Stimulated activated CD8-positive, alpha-beta memory T cell treated with anti-CD3 and anti-CD28 coated beads, Interleukin-4, amount 100 ng/mL, for 4 hours (primary cell): ENCODE data around the gene LEF1.

Source experiments
- DNase-seq, 2 donors: peaks; one replicate each; pipeline ENCODE4 v3.0.0-alpha.2; 2020; ENCODE audit warnings: low read depth in 2 of 2, low spot score in 1 of 2

The LEF1 gene

DNA sequence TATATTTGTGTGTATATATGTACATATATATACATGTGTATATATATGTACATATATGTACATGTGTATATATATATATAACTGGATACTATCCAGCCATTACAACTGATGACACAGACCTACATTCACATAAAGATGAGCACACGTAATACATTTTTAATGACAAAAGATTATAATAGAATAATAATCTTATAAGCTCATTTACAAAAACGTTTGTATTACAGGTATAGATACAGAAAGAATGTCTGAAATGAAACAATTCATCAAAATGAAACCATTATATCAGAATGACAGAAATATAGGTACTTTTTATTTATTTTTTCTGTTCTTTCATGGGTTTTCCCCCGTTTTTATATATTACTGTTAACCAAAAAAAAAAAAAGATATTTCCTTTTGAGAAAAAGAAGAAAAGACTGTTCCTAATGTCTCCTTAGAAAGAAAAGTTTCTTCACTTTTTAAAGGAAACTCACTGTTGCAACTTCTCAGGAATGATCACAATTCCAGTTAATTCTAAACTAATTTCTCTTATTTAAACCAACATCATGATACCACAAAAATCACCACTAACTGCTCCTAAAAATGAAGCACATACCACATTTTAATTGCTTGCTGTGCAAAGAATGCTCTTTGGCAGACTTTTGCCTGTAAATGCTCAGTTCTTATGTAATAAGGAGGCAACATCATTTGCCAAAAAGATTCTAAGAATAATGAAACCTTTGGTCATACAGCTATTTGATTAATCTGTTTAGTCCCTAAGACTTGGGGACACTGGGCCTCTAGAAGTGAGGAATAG is 18.9 kb downstream of the LEF1 start:
- DNase-seq = no peak

DNA sequence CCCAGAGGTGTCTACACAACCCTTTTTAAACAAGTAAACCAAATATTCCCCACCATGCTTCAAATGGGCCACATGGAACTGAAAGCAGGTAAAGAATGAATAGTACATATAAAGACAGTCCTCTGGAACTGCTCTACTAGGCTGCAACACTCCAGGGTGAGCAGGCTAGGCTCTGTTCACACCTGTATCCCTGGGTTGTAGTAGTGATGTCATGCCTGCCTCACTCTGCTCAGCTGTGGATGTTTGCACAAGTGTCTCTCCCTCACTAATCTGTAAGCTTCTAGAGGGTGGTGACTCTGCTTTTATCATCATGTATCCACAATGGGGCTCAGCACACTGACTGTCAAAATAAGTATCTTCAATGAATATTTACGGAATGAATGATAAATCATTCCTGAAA is 20.4 kb downstream of the LEF1 start:
- no peak for DNase-seq

DNA sequence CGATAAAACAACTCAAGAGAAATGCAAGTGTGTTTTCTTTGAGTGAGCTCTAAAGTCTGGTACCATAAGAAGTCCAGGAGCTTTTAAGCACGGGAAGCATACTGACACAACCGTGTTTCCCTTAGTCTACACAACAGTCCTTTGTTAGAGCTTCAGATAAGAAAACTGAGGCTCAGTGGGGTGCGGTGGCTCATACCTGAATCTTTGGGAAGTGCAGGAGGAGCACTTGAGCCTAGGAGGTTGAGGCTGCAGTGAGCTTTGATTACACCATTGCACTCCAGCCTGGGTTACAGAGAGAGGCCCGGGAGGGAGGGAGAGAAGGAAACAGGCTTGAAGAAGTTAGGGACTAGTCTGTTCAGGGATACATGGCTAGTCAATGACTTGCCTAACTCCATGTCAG is 21.9 kb downstream of the LEF1 start:
- DNase-seq = no peak

DNA sequence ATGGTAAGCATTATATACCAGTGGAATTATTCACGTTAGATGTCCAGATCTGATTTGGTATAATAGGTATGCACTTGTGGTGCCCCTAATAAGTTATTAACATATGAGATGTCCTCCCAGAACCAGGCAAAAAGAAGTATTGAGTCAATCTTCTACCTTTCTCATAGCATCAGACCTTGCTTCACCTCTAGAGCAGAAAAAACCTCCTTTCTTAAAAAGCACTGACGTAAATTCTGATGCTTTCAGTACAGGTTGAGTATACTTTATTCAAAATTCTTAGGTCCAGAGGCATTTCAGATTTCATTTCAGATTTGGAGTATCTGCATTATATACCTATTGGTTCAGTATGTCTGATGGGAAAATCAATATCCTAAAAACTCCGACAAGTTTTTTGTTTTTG is 22.4 kb downstream of the LEF1 start:
- DNase-seq = no peak

DNA sequence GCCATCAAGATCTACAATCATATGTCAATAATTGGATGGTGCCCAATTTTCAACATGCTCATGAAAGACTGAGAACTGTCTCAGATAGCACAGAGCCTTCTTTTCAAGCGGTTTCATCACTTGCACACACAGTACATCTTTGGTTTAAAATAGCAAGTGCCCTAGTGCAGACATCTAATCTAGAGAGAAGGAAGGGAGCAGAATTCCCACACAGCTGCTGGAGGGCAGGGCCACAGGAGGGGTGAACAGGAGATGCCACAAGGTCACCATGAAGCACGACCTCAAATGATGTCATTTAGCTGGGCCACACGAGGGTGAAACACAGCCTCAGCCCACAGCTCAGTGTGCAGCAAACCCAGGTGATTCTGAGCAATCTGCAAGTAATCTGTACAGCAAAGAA is 24.3 kb downstream of the LEF1 start:
- no peak for DNase-seq

DNA sequence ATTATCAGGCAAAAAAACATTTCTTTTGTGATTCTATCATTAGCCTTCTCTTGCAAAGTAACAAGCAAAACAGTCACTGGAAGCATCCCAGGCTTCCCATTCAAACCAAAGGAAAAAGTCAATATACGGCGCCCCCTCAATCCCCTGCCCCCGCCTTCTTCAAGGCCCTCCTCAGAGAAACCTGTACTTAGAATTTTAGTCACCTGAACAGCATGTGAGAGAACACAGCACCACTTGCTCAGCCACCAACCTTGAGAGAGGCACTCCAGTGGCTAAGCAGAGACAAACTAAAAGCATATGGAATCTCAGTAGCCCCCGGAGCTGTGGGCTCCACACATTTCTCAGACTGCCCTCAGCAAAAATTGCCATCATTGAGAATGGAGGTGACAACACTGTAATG is 25.2 kb downstream of the LEF1 start:
- DNase-seq = no peak

DNA sequence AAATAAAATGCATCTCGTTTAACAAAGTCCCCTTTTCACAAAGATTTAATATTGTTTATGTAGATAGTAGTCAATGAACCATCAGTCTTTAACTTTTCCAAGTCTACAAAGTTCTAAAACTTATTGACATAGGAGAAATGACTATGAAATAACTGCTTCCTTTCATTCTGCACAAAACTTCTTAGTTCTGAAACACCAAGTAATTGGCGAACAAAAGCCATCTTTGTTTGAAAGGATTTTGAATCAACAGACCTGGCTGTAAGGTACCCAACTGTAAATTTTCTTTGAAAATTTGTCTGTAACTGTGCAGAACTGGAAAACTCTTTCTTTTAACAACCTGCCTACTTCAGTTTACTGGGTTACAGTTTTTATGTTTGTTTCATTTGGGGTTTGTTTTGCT is 25.9 kb downstream of the LEF1 start:
- DNase-seq = no peak

DNA sequence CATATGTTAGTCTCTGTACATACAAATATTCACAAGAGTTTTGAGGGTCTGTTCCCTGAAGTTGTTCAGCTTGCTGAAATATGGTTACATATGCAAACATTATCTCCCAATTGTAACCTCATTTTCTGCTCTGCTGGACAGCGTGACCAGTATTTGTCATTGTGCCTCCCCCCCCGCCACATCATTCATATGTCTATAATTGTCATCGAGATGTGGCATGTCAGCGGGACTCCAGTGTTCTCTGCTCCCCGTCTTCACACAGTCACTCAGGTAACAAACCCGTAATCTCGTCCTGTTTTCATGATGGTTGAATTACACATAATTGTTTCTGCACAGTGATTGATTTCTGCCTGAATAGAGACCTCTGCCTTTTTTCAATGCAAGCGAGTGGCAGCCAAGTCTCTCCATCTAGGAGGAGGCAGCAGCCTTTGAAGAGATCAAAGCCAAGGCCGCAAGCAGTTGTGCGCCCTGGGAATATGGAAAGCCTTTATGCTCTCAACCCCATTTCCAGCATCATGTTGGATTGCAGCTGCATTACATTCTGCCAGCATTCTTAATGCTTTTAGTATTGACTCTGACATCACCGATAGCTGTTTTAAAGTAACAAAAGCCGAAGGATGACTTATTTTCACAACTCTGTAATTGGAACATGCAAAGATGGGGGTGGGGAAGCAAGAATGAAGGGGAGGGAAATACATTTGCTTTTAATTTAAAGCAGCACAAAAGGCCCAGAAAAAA is 27.4 kb downstream of the LEF1 start:
- DNase-seq = no peak

DNA sequence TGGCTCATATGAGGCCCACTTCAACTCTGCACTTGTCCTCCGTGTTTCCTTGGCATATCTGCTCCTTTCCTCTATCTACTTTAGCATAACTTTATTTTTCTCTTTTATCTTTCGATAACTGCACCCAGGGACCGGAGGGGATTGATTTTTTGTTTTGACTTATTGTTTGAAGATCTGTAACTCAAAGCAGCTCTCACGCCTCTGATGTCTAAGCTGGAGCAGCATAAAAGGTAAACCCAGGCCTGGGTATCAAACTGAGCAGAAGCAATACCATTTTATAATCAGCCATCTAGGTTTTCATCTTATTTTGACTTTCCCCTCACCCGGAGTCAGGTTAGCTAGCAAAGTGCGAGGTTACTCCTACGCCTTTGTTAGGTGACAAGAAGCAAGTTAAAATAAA is 28.4 kb downstream of the LEF1 start:
- DNase-seq = no peak

DNA sequence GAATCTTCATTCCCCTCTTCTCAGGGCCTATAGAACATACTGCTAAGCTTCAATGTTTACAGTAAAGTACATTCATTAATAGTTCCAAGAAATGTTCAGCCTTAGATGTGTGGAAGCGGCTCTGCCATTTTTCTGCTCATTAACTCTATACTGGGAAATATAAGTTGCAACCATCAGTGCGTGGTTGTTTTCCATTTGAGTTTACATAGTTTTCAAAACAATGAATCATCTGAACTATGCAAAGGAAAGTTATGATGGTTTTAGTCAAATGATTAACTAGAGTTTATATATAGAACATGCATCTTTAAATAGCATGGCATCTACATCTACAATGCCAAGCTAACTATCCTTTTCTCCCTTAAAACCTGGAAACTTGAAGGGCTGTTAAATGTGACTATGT is 29.6 kb downstream of the LEF1 start:
- DNase-seq = no peak

DNA sequence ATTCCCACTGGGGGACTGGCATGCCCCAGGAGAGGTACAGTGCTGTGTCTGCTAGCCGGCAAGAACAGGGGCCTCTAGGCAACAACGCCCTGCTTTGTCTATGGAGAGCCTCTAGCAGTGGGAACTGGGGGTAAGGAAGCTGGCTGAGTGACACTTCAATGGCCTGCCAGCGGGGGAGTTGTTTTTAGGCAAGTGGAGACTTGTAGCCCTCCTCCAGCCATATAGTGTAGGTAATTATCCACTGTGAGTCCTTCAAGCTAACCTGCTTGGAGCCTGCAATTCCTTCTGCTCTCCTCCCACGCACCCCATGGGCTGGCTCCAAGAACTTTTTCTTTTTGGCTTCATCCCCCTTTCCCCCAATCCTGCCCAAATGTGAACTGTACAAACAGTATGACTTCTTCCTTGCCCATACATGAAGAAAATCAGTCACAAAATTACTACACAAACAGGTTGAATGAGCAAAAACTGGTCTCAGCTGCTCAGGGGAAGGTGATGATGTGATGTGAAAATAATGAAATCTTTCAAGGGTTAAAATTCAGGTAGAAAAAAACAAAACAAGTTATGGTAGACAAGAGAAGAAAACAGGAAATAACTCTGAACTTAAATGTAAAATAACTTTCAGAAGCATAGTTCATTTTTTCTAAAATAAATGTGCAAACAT is 33.1 kb downstream of the LEF1 start:
- DNase-seq = no peak

DNA sequence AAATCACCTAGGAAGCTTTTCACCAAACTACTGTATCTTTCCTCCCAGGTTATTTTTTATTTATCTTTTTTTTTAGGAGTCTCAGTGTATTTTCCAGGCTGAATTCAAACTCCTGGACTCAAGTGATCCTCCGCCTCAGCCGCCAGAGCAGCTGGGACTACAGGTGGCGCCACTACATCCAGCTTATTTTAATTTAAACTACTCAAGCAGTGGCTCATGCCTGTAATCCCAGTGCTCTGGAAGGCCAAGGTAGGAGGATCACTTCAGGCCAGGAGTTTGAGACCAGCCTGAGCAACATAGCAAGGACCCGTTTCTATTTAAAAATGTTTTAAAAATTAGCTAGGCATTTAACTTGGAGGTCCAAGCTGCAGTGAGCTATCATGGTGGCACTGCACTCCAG is 37.8 kb downstream of the LEF1 start:
- DNase-seq = no peak

DNA sequence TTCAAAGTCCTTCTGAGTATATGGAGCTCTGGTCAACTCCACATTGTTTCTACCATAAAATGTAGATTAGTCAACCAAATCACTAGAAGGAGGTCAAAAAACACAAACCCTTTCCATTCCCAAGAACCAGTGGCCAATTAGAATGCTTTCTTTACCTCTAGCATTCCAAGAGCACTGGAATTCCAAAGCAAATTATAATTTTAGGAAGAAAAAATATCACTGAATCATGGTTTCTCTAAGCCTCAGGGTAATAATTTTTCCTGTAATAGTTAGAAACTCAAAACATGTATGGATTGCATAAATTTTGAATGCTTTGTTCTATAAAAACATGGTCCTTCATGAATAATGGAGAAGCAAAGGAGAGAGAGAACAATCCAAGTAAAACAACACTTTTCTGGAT is 39.5 kb downstream of the LEF1 start:
- no peak for DNase-seq

DNA sequence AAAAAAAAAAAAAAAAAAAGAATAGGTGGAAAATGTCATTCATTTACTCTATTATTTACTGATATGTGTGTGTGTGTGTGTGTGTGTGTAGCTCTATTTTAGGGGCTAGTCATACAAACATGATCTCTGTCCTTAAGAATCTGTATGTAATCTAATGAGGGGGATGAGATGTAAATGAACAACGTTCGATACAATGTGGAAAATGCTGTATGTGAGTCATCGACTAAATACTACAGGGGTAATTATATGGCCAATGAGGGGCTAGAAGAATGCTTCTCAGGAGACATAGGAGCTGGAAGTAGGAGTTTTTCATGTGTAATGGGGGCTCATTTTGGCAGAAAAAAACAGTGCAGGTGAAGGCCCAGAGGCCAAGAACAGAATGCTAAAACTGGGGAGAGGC is 41.9 kb downstream of the LEF1 start:
- no peak for DNase-seq

DNA sequence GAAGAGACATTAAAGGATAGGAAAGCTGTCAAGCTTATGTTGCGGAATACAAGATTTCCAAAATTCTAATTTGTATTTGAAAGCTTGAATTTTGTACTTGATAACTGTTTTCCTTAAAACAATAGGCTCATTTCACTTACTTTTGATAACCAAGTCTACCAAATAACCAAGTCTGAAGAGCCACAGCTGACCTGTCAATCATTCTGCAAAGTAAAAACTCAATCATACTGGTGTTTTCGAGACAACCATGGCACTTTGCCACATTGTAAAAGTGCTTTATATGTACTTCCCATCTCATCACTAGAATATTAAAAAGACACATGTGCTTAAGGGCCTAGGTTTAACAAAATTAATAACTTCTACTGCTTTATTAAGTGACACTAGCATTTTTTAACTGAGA is 47.9 kb downstream of the LEF1 start:
- DNase-seq = no peak

DNA sequence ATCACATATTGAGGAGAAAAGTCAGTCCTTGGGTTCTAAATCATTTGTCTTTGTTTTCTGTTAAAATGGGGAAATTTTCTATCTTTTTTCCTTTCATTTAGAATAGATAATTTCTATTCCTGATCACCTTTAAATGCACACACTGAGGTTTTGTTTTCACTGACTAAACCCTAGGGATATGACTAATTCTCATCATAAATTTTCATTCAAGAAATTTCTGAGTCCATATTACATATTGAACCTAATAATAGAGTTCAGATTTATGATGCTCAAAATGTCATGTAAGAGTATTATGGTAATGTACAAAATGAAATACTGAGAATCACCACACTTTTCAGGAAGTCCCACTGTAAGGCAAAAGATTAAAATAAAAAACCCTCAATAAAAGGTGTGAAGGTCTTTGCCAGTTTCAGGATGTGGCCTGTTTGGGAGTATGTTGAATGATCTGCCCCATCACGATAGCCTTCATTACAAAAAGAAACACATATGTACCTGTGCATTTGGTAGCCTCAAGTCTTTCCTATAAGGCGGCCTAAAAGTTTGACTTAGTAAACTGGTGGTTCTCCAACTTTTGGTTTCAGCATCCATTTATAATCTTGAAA is 49.4 kb downstream of the LEF1 start:
- no peak for DNase-seq

DNA sequence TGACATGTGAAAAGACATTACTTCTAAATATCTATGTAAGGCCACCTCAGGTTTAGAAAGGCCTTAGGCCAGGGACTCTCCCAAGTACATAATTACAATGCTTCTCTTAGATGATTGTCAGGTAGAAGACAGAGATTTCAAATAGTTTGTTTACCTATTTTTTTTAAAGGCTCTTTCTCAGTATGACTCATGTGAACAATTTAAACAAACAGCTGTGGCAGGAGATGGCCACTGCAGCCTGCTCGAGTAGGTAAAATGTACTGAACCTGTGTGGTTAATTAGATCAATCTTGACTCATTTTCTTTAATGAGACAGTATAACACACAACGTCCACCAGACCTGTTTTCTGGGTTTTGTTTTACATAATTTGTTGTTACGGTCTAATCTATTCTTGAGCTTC is 50.2 kb downstream of the LEF1 start:
- DNase-seq = no peak

DNA sequence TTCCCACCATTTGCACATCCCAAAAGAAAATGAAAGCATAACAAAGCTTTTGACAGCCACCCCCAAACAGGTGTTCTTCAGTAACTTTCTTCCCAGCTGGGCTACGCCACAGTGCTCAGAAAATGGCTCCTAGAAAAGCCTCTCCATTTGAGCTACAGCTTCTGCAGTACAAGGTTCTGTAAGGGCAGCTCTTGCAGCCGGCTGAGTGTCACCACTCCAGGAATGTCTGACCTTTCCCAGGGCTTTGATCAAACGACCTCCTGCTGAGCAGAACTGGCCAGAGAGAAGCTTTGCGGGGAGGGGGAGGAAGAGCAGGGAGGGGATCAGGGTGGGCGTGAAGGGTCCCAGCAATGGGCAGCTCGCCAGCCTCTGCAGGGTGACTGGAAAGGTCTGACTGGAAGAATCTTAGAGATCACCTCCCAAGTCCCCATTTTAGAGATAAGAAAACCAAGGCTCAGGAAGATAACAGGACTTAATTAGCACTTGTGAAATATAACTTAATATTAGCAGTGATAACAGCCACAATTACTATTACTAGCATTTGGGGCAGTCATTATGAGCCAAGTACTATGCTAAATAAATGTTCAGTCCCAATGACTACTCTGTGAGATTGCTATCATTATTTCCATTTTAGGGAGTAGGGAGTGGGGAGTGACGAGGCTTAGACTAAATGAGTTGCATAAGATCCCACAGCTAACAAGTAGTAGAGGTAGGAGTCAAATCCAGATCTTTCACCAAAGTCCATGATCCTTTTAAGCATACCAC is 51.1 kb downstream of the LEF1 start:
- no peak for DNase-seq

DNA sequence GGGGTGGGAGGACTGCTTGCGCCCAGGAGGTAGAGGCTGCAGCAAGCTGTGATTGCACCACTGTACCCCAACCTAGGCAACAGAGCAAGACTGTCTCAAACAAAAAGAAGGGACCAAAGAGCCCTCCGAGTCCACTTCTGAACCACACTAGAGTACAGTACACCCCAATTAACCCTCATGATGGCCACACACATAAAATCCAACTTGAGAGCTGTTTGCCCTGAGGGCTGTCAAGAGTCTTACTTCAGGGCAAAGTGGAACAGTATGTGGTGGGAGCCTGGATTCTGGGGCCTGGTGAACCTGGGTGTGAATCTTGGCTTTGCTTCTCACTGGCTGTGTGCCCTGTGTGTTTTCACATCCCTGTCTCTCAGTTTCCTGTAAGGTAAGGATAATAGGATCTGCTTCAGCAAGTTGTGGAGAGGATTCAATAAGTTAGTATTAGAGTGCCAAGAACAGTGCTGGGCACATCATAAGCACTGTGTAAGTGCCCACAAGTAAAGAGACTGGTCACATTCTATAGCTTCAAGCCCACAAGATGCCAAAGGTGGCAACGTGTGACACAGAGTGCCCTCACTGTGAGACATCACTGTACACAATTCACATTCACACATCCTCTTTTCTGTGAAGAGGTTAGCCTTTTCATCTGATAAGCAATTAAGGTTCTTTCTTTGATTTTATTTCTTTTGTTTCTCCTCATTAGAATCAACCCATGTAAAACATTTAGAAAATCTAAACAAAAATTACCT is 52.1 kb downstream of the LEF1 start:
- no peak for DNase-seq

DNA sequence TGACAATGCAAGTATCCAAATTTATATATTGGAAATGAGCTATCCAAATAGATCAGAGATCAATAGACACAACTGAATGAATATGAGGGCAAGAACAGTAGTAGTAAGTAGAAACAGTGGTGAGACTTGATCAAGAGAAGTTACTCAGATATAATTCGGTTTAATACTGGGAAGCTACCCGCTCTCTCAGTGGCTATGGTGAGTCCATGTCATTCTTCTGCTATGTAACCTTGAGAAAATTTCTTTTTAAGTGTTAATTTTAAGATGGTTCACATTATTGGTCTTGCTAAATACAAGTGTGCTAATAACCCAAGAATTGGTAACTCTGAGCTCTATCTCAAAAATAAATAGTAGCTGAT is 53.6 kb downstream of the LEF1 start:
- no peak for DNase-seq

DNA sequence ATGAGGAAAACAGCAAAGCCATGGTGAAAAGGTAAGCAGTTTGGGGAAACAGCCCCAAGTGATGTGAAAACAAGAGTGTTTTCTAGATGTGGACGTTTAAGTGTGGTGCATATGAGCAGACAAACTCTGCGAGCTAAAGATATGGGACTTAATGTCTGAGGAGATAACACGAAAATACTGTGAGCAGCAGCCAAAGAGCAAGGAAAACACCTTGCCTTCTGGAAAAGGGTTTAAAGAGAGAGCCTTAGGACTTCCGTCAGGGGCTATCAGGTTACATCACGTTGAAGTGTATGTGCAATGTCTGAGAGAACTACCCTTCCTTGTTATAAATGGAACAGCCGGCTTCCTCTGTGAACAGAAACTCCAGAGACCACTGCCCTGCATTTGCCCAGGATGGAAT is 54.2 kb downstream of the LEF1 start:
- DNase-seq = no peak
